ENCODE measurements around the gene ICE1. TPM values are rescaled to one million over a fixed set of nuclear protein-coding genes. Genes with fewer than 3 reads are reported as not detected.

ICE1 gene
- 16.3 and 17.7 TPM in 2 replicates for total RNA-seq

GRCh38 chr5:5421961-5422818, at the start of gene ICE1:
Gene ICE1 (plus strand): TSS chr5:5422677. CDS start chr5:5422916, 239 bp downstream.

Measured in cardiac ventricle fibroblast (primary cell).